Fibroblast of lung (primary cell): ENCODE data around the gene MEI1. TPM values are rescaled to one million over a fixed set of nuclear protein-coding genes. Genes with fewer than 3 reads are reported as not detected.
"Not testable (repeated sequence)": the region's sequence is repeated elsewhere in the genome, so short reads cannot be mapped to it uniquely, and the experiment has no call there.

Experiments
- DNase-seq, 2 donors: peaks; one replicate each; pipeline versions ENCODE4 v3.0.0 to v3.0.0-alpha.2; 2010; ENCODE audit warnings: low read depth in 2 of 2
- H2AFZ ChIP-seq: 2 replicates; pipeline ENCODE4 v1.5.1; 2012; ENCODE audit warnings: low read length, control low read depth, inconsistent platforms
- H3K27ac ChIP-seq: 2 replicates; pipeline ENCODE4 v1.5.1; 2011; ENCODE audit warnings: low read length, control low read depth; ENCODE audit not compliant: insufficient read depth
- H3K27me3 ChIP-seq: 2 replicates; pipeline ENCODE4 v1.5.1; 2011; ENCODE audit warnings: mild to moderate bottlenecking, low read length; ENCODE audit not compliant: control insufficient read depth, insufficient read depth
- H3K36me3 ChIP-seq: 2 replicates; pipeline ENCODE4 v1.5.1; 2011; ENCODE audit warnings: low read length; ENCODE audit not compliant: control insufficient read depth, insufficient read depth
- H3K4me1 ChIP-seq: 2 replicates; pipeline ENCODE4 v1.5.1; 2011; ENCODE audit warnings: low read length; ENCODE audit not compliant: control insufficient read depth, insufficient read depth; ENCODE audit errors: extremely low read depth
- H3K4me2 ChIP-seq: 2 replicates; pipeline ENCODE4 v1.5.1; 2011; ENCODE audit warnings: low read length, control low read depth; ENCODE audit not compliant: insufficient read depth; ENCODE audit errors: extremely low read depth
- H3K4me3 ChIP-seq, 4 experiments: fragments of 200-600 bp in 1 of 4; sonication (generic) in 1 of 4; replicated peaks in 1 of 4; 2 replicates each; pipeline ENCODE4 v1.5.1; 2011 to 2016; ENCODE audit warnings: low read length in 4 of 4, low read depth in 3 of 4, mild to moderate bottlenecking in 3 of 4, control low read depth in 2 of 4, inconsistent platforms in 1 of 4, mixed read lengths in 1 of 4; ENCODE audit not compliant: insufficient read depth in 1 of 4; ENCODE audit errors: control extremely low read depth in 1 of 4
- H3K79me2 ChIP-seq: 2 replicates; pipeline ENCODE4 v1.5.1; 2012; ENCODE audit warnings: mild to moderate bottlenecking, low read length, inconsistent platforms; ENCODE audit not compliant: control insufficient read depth, insufficient read depth
- H3K9ac ChIP-seq: 2 replicates; pipeline ENCODE4 v1.5.1; 2011; ENCODE audit warnings: mild to moderate bottlenecking, low read length, control low read depth; ENCODE audit not compliant: insufficient read depth
- H3K9me3 ChIP-seq: 2 replicates; pipeline ENCODE4 v1.5.1; 2012; ENCODE audit warnings: low read depth, low read length; ENCODE audit not compliant: control insufficient read depth, insufficient read depth
- H4K20me1 ChIP-seq: 2 replicates; pipeline ENCODE4 v1.5.1; 2011; ENCODE audit warnings: low read length; ENCODE audit not compliant: control insufficient read depth, insufficient read depth; ENCODE audit errors: extremely low read depth
- EZH2 ChIP-seq: IDR thresholded peaks from 2 replicates; pipeline ENCODE4 v1.5.1; 2012; ENCODE audit warnings: low read length, control low read depth, mild to moderate bottlenecking; ENCODE audit errors: missing control alignments
- polyA plus RNA-seq, 2 donors: library from polyadenylated mRNA; depleted of rRNA in 1 of 2; stranded (reverse) in 1 of 2; unstranded in 1 of 2; fragments of >200 nt; gene quantifications; 2 replicates each; pipeline ENCODE4 v1.2.1, GENCODE V29; 2011 to 2012; ENCODE audit warnings: missing spikeins in 1 of 2
- total RNA-seq: library from RNA; depleted of rRNA; stranded (reverse); fragments of >200 nt; gene quantifications from 2 replicates; pipeline ENCODE4 v1.2.1, GENCODE V29; 2014
- TF ChIP-seq, protein P1 (sequence below), 2 donors: IDR thresholded peaks in 1 of 2; conservative IDR thresholded peaks in 1 of 2; 1 replicate in 1 of 2; 2 replicates in 1 of 2; pipeline ENCODE4 v1.5.1; 2011 to 2012; ENCODE audit warnings: low read length in 2 of 2, control low read depth in 1 of 2, inconsistent platforms in 1 of 2, low read depth in 1 of 2, mild to moderate bottlenecking in 1 of 2

MEI1 gene
- total and polyA plus RNA-seq, 2 donors (not counting 1 experiment from before 2014, with no cell fraction given): 0.33 to 4.3 TPM

DNA sequence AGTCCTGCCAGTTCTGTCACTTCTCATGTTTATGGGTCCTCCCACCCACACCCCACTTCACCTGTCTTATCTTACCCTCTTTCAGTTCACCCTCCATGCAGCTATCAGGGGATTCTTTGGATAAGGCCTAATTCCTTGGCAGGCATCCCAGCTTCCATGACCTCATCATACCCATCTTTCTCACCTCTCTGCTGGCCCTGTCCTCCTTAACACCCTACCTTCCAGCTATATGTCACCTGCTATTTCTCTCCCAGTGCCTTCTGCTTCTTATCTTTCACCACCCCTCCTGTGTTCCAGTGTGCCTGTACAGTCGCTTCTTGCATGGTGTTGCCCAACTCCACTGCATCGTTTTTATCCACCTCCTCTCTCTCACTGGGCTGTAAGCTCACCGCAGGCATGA is 38.9 kb upstream of the MEI1 start:
- no peaks in the 10 kb centered on the region for H3K4me1 ChIP-seq
- no peak for DNase-seq

DNA sequence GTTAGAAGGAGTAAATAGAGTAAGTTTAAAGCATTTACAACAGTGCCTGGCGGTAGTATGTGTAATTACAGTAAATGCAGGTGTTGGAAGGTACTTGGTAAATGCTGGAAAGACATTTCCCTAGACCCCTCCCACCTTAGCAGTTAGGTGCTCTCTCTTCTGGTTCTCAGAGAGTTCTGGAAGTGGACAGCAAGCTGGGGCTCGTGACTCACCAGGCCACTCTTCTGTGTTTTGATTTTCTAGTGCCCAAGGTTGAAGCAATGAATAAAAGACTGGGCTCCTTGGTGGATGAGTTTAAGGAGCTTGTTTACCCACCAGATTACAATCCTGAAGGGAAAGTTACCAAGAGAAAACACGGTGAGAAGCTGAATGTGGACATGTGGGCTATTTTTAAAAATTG is 38.2 kb upstream of the MEI1 start:
- Histone ChIP-seq H3K27ac (no peak overlapping the region), H2AFZ (no peak overlapping the region), H3K27me3 (no peaks in the 10 kb centered on the region), H3K79me2 (no peaks in the 10 kb centered on the region), H3K36me3 (peaks cover 26% of the 10 kb centered on the region), H3K4me1 (no peaks in the 10 kb centered on the region), H3K9ac (no peak overlapping the region), H3K9me3 (no peaks in the 10 kb centered on the region), H3K4me2 (no peak overlapping the region), H4K20me1 (no peaks in the 10 kb centered on the region), H3K4me3 (no peak overlapping the region)
- TF ChIP-seq, protein P1, sequence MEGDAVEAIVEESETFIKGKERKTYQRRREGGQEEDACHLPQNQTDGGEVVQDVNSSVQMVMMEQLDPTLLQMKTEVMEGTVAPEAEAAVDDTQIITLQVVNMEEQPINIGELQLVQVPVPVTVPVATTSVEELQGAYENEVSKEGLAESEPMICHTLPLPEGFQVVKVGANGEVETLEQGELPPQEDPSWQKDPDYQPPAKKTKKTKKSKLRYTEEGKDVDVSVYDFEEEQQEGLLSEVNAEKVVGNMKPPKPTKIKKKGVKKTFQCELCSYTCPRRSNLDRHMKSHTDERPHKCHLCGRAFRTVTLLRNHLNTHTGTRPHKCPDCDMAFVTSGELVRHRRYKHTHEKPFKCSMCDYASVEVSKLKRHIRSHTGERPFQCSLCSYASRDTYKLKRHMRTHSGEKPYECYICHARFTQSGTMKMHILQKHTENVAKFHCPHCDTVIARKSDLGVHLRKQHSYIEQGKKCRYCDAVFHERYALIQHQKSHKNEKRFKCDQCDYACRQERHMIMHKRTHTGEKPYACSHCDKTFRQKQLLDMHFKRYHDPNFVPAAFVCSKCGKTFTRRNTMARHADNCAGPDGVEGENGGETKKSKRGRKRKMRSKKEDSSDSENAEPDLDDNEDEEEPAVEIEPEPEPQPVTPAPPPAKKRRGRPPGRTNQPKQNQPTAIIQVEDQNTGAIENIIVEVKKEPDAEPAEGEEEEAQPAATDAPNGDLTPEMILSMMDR (conservative IDR thresholded peaks at IDR 0.05 in 1 of 2, IDR thresholded peaks at IDR 0.05 in 1 of 2; ENCODE audit: low read depth in 1 of 2, low read length in 2 of 2): no peak
- TF ChIP-seq EZH2: no peak
- no peak for DNase-seq

More for the DNA sequence above, 38.9 kb upstream of the MEI1 start:
- Histone ChIP-seq H3K9ac (no peak overlapping the region), H4K20me1 (no peaks in the 10 kb centered on the region), H3K27me3 (no peaks in the 10 kb centered on the region), H3K4me3 (no peak overlapping the region), H2AFZ (no peak overlapping the region), H3K36me3 (peaks cover 26% of the 10 kb centered on the region), H3K79me2 (no peaks in the 10 kb centered on the region), H3K27ac (no peak overlapping the region), H3K4me2 (no peak overlapping the region), H3K9me3 (no peaks in the 10 kb centered on the region)
- no peak for TF ChIP-seq EZH2
- TF ChIP-seq, protein P1 (conservative IDR thresholded peaks at IDR 0.05 in 1 of 2, IDR thresholded peaks at IDR 0.05 in 1 of 2; ENCODE audit: low read depth in 1 of 2, low read length in 2 of 2): no peak

DNA sequence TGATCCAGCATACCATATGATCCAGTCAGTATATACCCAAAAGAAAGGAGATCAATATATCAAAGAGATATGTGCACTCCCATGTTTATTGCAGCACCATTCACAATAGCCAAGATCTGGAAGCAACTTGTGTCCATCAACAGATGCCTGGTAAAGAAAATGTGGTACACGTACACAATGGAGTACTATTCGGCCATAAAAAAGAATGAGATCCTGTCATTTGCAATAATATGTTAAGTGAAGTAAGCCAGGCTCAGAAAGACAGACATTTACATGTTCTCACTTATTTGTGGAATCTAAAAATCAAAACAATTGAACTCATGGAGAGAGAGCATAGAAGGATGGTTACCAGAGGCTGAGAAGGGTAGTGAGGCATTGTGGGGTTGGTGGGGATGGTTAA is 37.6 kb upstream of the MEI1 start:
- no peak overlapping the region for H2AFZ ChIP-seq
- TF ChIP-seq, protein P1 (conservative IDR thresholded peaks at IDR 0.05 in 1 of 2, IDR thresholded peaks at IDR 0.05 in 1 of 2; ENCODE audit: low read depth in 1 of 2, low read length in 2 of 2): no peak
- TF ChIP-seq EZH2: no peak
- no peak overlapping the region for H3K4me3 ChIP-seq
- H4K20me1 ChIP-seq: no peaks in the 10 kb centered on the region
- no peak for DNase-seq
- H3K4me2 ChIP-seq: no peak overlapping the region
- H3K9ac ChIP-seq: no peak overlapping the region
- H3K4me1 ChIP-seq: peaks cover under 1% of the 10 kb centered on the region
- H3K36me3 ChIP-seq: peaks cover 26% of the 10 kb centered on the region
- no peaks in the 10 kb centered on the region for H3K9me3 ChIP-seq
- no peaks in the 10 kb centered on the region for H3K27me3 ChIP-seq
- no peaks in the 10 kb centered on the region for H3K79me2 ChIP-seq
- H3K27ac ChIP-seq: no peak overlapping the region

DNA sequence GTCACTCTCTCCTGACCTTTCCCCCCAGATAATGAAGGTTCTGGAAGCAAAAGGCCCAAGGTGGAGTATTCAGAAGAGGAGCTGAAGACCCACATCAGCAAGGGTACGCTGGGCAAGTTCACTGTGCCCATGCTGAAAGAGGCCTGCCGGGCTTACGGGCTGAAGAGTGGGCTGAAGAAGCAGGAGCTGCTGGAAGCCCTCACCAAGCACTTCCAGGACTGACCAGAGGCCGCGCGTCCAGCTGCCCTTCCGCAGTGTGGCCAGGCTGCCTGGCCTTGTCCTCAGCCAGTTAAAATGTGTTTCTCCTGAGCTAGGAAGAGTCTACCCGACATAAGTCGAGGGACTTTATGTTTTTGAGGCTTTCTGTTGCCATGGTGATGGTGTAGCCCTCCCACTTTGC is 35.7 kb upstream of the MEI1 start:
- not testable (repeated sequence) for H3K9me3 ChIP-seq, H3K79me2 ChIP-seq, H2AFZ ChIP-seq, DNase-seq, H3K9ac ChIP-seq, H3K27ac ChIP-seq, H3K4me1 ChIP-seq, H3K4me3 ChIP-seq, H3K4me2 ChIP-seq, H3K27me3 ChIP-seq, H4K20me1 ChIP-seq
- H3K36me3 ChIP-seq: peaks cover 19% of the 10 kb centered on the region
